HG02642 (cell line): ENCODE measurements around the gene PXK.
"Not testable (repeated sequence)": the region's sequence is repeated elsewhere in the genome, so short reads cannot be mapped to it uniquely, and the experiment has no call there.

Experiments used
- ATAC-seq: cut with Tn5 transposase; IDR thresholded peaks from one replicate; pipeline ENCODE4 v1.9.1; 2021; ENCODE audit warnings: mild to moderate bottlenecking; ENCODE audit not compliant: unreplicated experiment, poor library complexity

Gene PXK

GRCh38 chr3:58332575-58333188 is at the start of gene PXK:
Gene PXK, plus strand, starts transcription at chr3:58332892. Its CDS starts 97 bp downstream, at chr3:58332989.
- ATAC-seq, result peak; percentile 93

- ATAC-seq, result no peak
These were observed 47.4 kb upstream of the PXK start for GRCh38 chr3:58285334-58285733.

- no peak for ATAC-seq
These were observed 45.3 kb upstream of the PXK start for GRCh38 chr3:58287354-58287753.

DNA sequence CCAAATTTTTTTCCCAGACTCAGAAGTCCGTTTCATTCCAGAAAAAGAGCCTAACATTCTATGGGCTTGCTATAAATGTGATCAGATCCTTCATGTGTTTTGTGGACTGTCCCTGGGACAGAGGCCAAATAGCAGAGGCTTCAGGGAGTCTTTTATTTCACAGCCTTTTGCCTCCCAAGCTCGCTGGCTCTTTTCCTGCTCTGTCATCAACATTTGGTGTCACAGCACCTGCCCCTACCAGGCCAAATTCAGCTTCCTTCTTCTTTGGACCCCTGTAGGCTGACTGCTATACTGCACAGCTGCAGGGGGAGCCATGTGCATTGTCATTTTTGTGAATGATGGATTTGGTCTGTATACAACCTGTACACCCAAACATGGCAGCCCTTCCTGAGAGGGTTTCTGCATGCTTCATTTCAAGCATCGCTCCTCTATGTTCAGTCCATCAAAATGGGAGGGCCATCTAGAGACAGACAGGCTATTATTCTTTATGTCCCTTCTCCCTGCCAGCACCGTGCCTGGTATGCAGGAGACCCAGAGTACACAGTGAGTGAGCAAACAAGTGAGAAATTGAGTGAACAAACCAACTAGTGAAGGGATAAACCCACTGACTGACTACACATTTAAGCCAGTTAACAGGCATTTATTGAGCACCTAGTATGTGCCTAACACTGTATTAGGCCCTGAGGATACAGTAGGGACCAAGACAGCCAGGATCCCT is 44.5 kb upstream of the PXK start:
- ATAC-seq, result no peak

- not testable (repeated sequence) for ATAC-seq
These were observed 43.6 kb upstream of the PXK start for GRCh38 chr3:58288964-58289613.

DNA sequence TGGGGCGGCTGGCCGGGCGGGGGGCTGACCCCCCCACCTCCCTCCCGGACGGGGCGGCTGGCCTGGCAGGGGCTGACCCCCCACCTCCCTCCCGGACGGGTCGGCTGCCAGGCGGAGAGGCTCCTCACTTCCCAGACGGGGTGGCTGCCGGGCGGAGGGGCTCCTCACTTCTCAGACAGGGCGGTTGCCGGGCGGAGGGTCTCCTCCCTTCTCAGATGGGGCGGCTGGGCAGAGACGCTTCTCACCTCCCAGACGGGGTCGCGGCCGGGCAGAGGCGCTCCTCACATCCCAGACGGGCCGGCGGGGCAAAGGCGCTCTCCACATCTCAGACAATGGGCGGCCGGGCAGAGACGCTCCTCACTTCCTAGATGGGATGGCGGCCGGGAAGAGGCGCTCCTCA is 42.2 kb upstream of the PXK start:
- ATAC-seq, result not testable (repeated sequence)

GRCh38 chr3:58291671-58292338 is 40.9 kb upstream of the PXK start:
- ATAC-seq, result no peak

DNA sequence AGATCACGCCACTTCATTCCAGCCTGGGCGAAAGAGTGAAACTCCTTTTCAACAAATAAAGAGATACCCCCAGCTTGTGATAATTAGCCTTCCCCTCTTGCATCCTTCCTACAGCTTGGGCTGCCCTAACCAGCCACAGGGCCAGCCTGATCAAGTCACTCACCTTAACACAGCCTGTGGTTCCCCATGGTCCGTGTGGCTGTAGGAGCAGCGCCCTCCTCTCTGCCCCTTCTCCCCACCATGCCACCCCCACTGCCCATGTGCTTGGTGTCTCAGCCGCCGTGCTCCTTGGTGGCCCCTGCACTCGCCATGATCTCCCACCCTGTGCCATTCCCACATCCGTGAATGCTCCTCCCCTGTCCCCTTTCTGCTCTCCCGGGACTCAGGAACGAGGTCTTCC is 39.8 kb upstream of the PXK start:
- no peak for ATAC-seq

DNA sequence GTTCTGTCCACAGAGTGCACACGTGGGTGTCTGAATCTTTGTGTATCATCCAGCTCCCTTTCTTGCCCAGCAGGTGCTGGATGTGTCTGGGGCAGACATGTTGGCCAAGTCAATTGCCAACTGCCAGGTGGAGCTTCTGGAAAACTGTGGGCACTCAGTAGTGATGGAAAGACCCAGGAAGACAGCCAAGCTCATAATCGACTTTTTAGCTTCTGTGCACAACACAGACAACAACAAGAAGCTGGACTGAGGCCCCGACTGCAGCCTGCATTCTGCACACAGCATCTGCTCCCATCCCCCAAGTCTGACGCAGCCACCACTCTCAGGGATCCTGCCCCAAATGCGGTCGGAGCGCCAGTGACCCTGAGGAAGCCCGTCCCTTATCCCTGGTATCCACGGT is 39.2 kb upstream of the PXK start:
- no peak for ATAC-seq

DNA sequence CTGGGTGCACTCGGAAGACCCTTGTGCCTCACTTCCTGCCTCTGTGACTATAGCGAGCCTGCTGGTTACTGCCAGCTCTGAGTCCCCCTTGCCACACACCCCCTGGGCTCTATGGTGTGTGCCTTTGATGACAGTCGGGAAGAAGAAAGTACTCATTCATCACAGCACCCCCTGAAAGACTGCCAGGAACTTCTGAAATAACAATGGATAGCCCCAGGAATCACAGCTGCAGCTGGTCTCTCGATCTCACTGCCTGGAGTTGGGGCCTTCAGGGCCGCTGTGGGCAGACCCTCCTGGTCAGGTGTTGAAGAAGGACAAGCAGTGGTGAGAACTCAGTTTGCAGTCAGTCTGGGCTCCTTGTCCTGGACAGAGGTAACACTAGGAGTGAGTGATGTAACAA is 36.4 kb upstream of the PXK start:
- ATAC-seq, result no peak

DNA sequence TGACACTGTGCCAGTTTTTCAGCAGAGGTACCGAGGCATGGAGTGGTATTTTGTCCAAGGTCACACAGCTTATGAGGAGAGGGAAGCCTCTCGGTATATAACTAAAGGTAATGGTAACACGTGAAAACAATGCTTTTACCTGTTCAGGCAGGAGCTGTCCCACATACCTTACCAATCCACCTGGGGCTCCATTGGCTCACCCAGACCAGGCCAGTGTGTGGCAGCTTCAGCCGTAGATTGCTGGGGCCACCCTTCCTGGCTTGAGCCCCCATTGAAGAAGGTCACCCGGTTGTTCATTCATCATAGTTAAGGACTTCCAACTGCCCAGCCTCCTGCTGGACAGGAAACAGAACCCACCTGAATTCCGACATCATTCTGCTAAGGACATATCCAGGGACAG is 35.8 kb upstream of the PXK start:
- ATAC-seq, result no peak

DNA sequence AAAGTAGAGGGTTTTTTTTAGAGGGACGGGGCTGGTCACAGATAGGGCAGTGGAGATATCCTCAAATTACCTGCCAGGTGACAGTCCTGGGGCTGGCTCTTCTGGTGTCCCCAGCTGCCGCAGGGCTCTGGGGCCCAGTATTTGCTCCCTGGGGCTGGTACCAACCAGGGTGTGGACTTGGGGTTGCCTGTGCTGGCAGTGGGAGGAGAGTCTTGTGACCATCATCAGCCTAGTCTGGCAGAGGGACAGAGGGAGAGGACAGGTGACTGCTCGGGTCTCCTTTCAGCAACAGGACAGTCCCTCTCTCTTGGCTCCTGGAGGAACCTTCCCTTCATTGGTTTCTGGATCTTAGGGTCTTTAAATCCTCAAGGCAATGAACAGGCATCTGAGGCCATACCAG is 34.5 kb upstream of the PXK start:
- ATAC-seq, result no peak

DNA sequence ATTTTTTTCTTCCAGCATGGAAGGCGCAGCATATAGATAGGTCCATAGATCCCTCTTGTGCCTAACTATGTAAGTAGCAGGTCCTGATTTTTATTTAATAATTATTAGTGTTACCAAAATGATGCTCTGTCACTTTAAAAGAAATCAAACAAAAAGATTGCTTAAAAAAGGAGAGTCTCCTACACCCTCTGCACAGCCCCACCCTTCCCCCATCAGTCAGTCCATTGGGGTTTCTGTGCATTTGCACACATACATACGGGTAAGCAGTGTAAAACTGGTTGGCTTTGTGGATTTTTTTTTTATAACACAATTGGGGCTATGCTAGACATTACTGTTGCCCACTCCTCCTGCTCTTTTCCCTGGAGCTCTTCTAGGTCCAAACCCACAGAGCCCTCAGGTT is 33.6 kb upstream of the PXK start:
- no peak for ATAC-seq

- no peak for ATAC-seq
These were observed 32.7 kb upstream of the PXK start for GRCh38 chr3:58299839-58300516.

DNA sequence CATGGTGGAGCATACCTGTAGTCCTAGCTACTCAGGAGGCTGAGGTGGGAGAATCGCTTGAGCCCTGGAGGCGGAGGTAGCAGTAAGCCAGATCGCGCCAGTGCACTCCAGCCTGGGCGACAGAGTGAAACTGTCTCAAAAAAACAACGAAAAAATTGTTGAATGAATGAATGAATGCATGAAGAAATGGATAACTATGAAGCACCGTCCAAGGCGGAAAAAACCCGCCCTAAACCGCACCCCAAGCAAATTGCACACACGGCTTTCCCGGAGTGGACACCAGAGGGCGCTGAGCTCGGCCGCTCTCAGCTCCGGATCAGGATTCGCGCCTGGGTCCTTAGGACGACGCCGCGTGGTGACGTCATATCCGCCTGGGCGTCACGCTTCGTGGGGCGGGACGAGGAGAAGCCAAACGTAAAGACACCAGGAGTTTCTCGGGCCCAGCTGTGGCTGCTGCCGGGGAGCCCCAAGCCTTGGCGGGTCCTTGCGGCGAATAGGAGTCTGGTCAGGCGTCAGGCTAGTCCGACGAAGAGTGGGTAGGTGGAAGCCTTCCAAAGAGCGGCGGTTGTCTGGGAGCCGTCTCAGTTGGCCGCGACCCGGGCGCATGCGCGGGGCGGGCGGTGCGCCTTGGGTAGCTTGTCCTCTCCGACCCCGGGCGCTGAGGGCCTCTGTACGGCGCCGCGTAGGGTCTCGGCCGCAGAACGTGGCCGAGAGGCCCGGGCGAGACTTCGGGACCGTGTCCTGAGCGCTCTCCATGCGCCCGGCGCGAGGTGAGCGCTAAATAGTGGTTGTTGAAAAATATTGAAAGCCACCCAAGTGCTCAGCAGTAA is 26.6 kb upstream of the PXK start, which contains the start of the genes HTD2 and RPP14:
HTD2 (plus strand) TSS at position 639 of the 830 bp plus-strand sequence. CDS start 11,094 bp downstream, outside the sequence.
RPP14 (plus strand) TSS at position 364 of the 830 bp plus-strand sequence. CDS start 4,085 bp downstream, outside the sequence.
- ATAC-seq, result peak; percentile 90

DNA sequence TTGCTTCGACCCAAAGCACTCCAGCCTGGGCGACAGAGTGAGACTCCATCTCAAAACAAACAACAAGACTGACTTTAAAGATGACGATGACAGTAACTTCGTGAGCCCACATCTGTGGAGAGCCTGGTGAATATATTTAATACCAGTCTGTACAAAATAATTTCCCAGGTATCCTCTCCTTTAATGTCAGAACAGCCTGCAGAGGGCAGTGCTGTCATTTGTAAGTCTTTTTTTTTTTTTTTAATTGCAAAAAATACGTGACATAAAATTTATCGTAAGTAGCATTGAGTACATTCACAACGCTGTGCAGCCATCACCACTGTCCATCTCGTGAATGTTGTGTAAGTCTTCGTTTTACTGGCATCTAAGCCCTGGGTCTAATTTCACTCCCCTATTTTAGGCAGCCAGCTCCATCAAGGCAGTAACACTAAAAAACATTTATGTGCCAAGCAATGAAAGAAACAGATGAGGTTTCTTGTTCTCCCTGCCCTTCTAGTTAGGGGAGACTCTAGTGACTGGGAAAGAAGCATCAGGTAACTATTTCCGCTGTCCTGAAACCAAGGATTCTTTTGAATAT is 25.0 kb upstream of the PXK start:
- no peak for ATAC-seq

DNA sequence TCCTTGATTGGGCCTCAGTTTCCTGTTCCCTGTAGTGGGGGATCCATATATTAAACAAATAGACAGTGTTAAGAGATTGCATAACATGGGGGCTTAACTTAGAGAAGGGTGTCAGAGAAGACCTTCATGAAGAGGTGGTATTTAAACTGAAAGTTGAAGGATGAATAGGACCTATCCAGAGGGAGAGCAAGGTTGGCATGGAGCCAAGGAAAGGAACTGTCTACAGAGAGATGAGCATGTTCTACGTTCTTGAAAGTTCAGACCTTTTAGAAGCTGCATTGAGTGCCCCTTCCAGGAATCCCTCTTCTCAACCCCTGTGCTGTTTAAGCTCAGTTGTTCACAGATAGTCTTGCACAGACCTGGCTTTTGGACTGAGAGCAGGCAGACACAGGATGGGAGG is 24.0 kb upstream of the PXK start:
- no peak for ATAC-seq

GRCh38 chr3:58317811-58318210 is 14.9 kb upstream of the PXK start:
- ATAC-seq, result no peak

DNA sequence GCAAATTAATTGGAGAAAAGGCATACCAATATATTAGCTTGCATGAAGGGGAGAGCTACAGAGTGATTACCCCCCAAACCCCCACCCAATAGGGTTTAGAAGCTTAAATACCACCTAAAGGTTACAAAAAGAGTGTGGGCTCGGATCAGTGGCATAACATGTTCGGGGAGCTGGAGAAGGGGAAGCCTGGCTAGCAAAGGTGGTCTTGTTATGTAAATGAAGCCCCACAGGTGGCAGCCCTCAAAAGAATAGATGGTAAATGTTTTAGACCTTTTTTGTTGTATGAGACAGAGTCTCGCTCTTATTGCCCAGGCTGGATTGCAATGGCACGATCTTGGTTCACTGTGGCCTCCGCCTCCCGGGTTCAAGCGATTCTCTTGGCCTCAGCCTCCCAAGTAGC is 10.9 kb upstream of the PXK start:
- ATAC-seq, result no peak
